Esophagus squamous epithelium (tissue), 5 donors: Measurements from ENCODE around the gene NPAS2. TPM values are rescaled to one million over a fixed set of nuclear protein-coding genes. Genes with fewer than 3 reads are reported as not detected.

Source experiments
- DNase-seq: peaks from one replicate; lab custom pipeline; 2025; lab: John Stamatoyannopoulos, UW
- H3K27ac ChIP-seq, 4 donors: fragments of 200-600 bp; sonication (generic); one replicate each; pipeline ENCODE4 v1.5.1; 2016 to 2019; ENCODE audit warnings: mild to moderate bottlenecking in 1 of 4
- H3K27me3 ChIP-seq, 4 donors: fragments of 200-600 bp; sonication (generic); 1 replicate in 3 of 4; 2 replicates in 1 of 4; pipeline versions ENCODE4 v1.5.1 to v1.6.0; 2017 to 2021; ENCODE audit warnings: antibody characterized with exemption in 1 of 4
- H3K36me3 ChIP-seq, 3 donors: fragments of 200-600 bp; sonication (generic); one replicate each; pipeline ENCODE4 v1.5.1; 2016 to 2019
- H3K4me1 ChIP-seq, 3 donors: fragments of 200-600 bp; sonication (generic); one replicate each; pipeline ENCODE4 v1.5.1; 2017 to 2019
- H3K4me3 ChIP-seq, 4 donors: fragments of 200-600 bp; sonication (generic); 1 replicate in 3 of 4; 2 replicates in 1 of 4; pipeline ENCODE4 v1.5.1; 2016 to 2019; ENCODE audit warnings: mild to moderate bottlenecking in 2 of 4, moderate library complexity in 1 of 4
- H3K9me3 ChIP-seq, 3 donors: fragments of 200-600 bp; sonication (generic); one replicate each; pipeline ENCODE4 v1.5.1; 2016 to 2019
- CTCF ChIP-seq, 6 experiments: fragments of 450-650 bp in 4 of 6; fragments of 200-600 bp in 2 of 6; sonication (generic) in 2 of 6; IDR thresholded peaks; one replicate each; pipeline ENCODE4 v1.5.1; 2016 to 2019; ENCODE audit warnings: antibody characterized with exemption in 6 of 6, mild to moderate bottlenecking in 4 of 6, moderate library complexity in 4 of 6
- POLR2A ChIP-seq, 4 donors: fragments of 450-650 bp; IDR thresholded peaks; one replicate each; pipeline ENCODE4 v1.6.1; 2017; ENCODE audit warnings: antibody characterized with exemption in 4 of 4, mild to moderate bottlenecking in 4 of 4, moderate library complexity in 3 of 4
- whole genome bisulfite sequencing, 2 donors: methylation state at CpG; one replicate each; pipeline ENCODE4 v1.1.5; 2018; 5-methylcytosine and 5-hydroxymethylcytosine counted together
- intact Hi-C: fragments of 100-400 bp; cut with DNase I; formaldehyde crosslinking; loops from one replicate; pipeline ENCODE4 v1.15.0; 2022
- total RNA-seq, 4 donors: library from RNA; depleted of rRNA; stranded (reverse); fragments of >200 nt; gene quantifications; one replicate each; pipeline ENCODE4 v1.1.0, GENCODE V29; 2016
- donor health status: DM: yes; HTN: yes; CAD: no.

NPAS2 gene
- total RNA-seq, 4 donors from 2014 or later, result 29.1 to 64.2 (median 39.1) TPM

DNA sequence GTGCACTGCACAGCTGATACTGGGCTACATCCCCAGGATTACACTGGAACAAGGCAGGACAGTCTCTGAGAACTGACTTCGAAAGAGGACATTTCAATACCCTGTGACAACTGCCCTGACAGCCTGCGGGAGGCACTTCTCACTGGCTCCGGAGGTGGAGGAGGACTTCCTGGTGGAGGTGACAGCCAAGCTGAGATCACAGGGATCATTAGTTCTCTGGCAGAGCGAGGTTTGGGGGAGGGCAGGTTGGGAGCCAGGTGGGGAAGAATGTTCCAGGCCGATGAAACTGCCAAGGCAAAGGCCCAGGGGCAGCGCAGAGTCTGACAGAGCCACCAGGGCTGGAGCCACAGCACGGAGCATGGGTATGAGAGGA, 28.0 kb upstream of the NPAS2 start:
- Histone ChIP-seq H3K9me3 (no peaks in the 10 kb centered on the region), H3K27me3 (no peaks in the 10 kb centered on the region), H3K36me3 (no peaks in the 10 kb centered on the region), H3K27ac (no peak overlapping the region), H3K4me1 (peaks cover 0 to 1% (median 0%) of the 10 kb centered on the region in 3 donors), H3K4me3 (no peak overlapping the region)
- no peak for DNase-seq
- intact Hi-C loops, result no loop called here
- WGBS, 2 donors, result 74 to 81% methylated on average over 4 to 6 of the region's 7 CpGs
- TF ChIP-seq CTCF (IDR thresholded peaks at IDR 0.05) (no peak), POLR2A (IDR thresholded peaks at IDR 0.05) (no peak)

DNA sequence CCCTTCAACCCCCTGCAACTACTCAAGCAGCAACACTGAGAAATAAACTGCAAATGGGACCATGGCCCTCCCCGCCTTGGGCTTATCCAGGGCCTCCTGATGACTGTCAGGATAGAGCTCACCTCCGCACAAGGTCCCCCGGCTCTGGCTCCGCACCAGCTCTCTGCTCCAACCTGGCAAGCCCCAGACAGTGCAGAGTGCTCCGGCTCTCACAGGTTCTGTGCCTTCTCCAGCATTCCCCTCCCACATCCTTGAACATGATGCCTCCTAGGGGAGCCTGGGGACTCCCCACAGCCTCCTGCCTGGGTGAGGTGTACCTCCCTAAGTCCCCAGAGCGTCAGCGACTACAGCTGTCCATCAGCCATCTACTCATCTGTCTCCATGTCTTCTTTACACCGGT, 26.7 kb upstream of the NPAS2 start:
- Histone ChIP-seq H3K36me3 (no peaks in the 10 kb centered on the region), H3K4me3 (no peak overlapping the region), H3K27me3 (no peaks in the 10 kb centered on the region), H3K27ac (no peak overlapping the region), H3K4me1 (no peaks in the 10 kb centered on the region), H3K9me3 (no peaks in the 10 kb centered on the region)
- intact Hi-C loops, result no loop called here
- DNase-seq, result no peak
- TF ChIP-seq POLR2A (IDR thresholded peaks at IDR 0.05), result no peak
- TF ChIP-seq CTCF (IDR thresholded peaks at IDR 0.05), result no peak
- 90 to 93% methylated on average over 7 to 8 of the region's 8 CpGs for WGBS, 2 donors

- TF ChIP-seq CTCF (IDR thresholded peaks at IDR 0.05) (no peak), POLR2A (IDR thresholded peaks at IDR 0.05) (no peak)
- 77 to 81% methylated on average over 7 to 9 of the region's 9 CpGs for WGBS, 2 donors
- H3K4me1 ChIP-seq, result no peaks in the 10 kb centered on the region
- intact Hi-C loops, result no loop called here
- no peak overlapping the region for H3K27ac ChIP-seq
- H3K9me3 ChIP-seq, result no peaks in the 10 kb centered on the region
- no peaks in the 10 kb centered on the region for H3K27me3 ChIP-seq
- no peak for DNase-seq
- no peak overlapping the region for H3K4me3 ChIP-seq
- H3K36me3 ChIP-seq, result no peaks in the 10 kb centered on the region
Observed at GRCh38 chr2:100793982-100794381, 26.0 kb upstream of the NPAS2 start.

- H3K4me3 ChIP-seq, result no peak overlapping the region
- H3K27ac ChIP-seq, result no peak overlapping the region
- H3K9me3 ChIP-seq, result no peaks in the 10 kb centered on the region
- no peaks in the 10 kb centered on the region for H3K4me1 ChIP-seq
- intact Hi-C loops, result no loop called here
- no peaks in the 10 kb centered on the region for H3K36me3 ChIP-seq
- TF ChIP-seq POLR2A (IDR thresholded peaks at IDR 0.05) (no peak), CTCF (IDR thresholded peaks at IDR 0.05) (no peak)
- H3K27me3 ChIP-seq, result no peaks in the 10 kb centered on the region
- DNase-seq, result no peak
- 68 to 74% methylated on average over 5 of the region's 5 CpGs for WGBS, 2 donors
Observed at GRCh38 chr2:100796499-100797100, 23.3 kb upstream of the NPAS2 start.

- Histone ChIP-seq H3K9me3 (no peaks in the 10 kb centered on the region), H3K27me3 (no peaks in the 10 kb centered on the region), H3K4me1 (no peaks in the 10 kb centered on the region), H3K36me3 (no peaks in the 10 kb centered on the region), H3K27ac (no peak overlapping the region), H3K4me3 (no peak overlapping the region)
- 74 to 79% methylated on average over 5 of the region's 5 CpGs for WGBS, 2 donors
- intact Hi-C loops, result no loop called here
- TF ChIP-seq CTCF (IDR thresholded peaks at IDR 0.05), result no peak
- TF ChIP-seq POLR2A (IDR thresholded peaks at IDR 0.05), result no peak
- no peak for DNase-seq
Observed at GRCh38 chr2:100799686-100800085, 20.3 kb upstream of the NPAS2 start.
